Brain pericyte (primary cell): ENCODE results near the gene CKAP2L.

Source experiments
- DNase-seq: peaks from one replicate; pipeline ENCODE4 v3.0.0-alpha.2; 2012; ENCODE audit warnings: low read depth, low spot score

CKAP2L gene

GRCh38 chr2:112791693-112792230, 27.4 kb upstream of the CKAP2L start:
- no peak for DNase-seq

GRCh38 chr2:112791019-112791418, 26.6 kb upstream of the CKAP2L start:
- no peak for DNase-seq

- DNase-seq = no peak
These were observed 25.9 kb upstream of the CKAP2L start for GRCh38 chr2:112790305-112790704.

DNA sequence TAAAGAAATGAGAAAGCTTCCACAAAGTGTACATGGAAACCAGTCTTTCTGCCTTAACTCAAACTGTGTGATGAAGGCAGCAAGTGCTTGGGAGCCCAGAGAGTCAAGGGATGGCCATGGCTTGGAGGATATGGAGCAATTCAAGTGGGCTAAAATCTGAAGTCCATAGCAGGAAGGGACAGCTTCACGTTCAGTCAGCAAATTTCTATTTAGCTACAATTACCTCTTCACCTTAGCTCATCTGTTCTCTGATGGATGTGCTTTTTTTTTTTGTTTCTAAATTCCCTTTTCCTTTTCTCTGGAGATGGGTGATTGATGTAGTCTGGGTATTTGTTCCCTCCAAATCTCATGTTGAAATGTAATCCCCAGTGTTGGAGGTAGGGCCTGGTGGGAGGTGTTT, 24.8 kb upstream of the CKAP2L start:
- DNase-seq = no peak

DNA sequence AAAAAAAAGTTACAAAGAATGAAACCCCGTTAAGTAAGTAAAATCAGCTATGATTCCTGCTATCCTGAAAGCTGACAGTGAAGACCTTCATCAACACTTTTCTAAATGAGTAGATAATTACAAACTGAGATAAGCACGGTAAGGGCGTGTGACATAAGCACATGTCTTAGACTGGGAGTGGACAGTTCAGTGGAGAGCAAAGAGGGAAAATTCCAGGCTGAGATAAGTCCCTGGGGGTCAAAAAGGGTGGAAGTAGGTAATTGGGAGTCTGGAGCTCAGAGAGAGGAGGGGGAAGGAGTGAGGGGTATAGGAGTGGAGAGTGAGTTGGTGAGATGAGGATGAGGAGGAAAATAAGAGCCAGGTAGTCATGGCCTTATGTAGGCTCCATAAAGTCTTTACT, 24.2 kb upstream of the CKAP2L start:
- DNase-seq = no peak

- DNase-seq = no peak
These were observed 23.5 kb upstream of the CKAP2L start for GRCh38 chr2:112787729-112788393.

DNA sequence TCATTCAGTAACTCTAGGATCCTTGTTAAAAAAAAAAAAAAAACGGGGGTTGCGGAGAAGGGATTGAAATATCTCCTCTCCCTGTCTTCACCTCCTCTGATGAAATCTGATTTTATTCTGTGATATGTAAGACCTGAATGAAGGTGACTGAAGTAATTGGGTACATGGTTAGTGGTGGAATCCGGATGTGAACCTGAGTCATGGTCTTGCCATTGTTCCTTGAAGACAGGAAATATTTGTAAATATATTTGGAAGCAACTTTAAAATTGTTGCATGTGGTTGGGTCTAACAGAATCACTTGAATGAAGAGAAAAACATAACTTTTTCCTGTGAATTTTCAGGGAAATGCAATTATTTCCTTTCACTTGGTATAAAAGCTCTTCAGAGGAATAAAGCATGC, 22.9 kb upstream of the CKAP2L start:
- no peak for DNase-seq

- DNase-seq = no peak
These were observed 20.1 kb upstream of the CKAP2L start, which contains the start of gene IL1A for GRCh38 chr2:112784199-112785189. IL1A (minus strand) TSS chr2:112784493; CDS start chr2:112783770, 723 bp downstream.

DNA sequence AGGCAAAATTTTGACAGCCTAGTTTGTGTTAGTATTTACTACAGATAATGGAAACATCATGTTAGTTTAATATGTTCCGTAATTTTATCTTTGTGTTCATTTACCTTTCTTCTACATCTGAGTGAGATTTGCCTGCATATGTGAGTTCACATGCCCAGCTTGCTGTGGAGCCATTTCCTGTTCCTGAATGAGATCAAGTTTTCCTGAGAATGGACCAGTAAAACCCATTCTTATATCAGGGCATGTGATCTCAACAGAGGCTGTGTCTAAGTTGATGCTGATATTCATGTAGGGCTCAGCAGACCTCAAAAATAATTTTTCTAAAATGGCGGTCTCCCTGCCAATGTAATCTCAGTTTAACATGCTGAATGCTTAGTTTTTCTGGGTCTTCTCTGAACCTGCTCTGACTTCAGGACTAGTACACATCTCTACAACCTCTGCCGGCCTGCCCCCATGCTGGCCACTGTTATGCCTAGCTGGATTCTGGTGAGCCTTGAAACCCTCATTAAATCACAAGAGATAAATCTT, 18.8 kb upstream of the CKAP2L start:
- no peak for DNase-seq

- DNase-seq = no peak
These were observed 17.9 kb upstream of the CKAP2L start for GRCh38 chr2:112782234-112782799.

- DNase-seq = no peak
These were observed 15.2 kb upstream of the CKAP2L start for GRCh38 chr2:112779598-112779997.

- DNase-seq = no peak
These were observed 12.6 kb upstream of the CKAP2L start for GRCh38 chr2:112777036-112777435.

DNA sequence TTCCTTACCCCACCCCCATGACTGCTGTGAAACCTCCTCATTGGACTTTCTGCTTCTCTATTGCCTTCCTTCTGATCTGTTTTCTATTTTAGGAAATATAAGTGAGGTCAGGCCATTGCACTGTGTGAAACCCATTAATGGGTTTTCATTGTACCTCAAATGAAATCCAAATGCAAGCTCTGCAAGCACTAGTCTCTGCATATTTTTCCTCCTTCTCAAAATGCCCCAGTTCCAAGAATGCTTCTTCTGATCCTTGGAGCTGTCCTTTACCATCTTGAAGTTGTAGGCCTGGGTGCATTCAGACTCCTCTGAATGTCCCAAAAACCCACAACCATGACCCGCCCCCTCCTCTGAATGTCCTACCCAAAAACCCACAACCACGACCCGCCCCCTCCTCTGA, 11.7 kb upstream of the CKAP2L start:
- DNase-seq = no peak

GRCh38 chr2:112774536-112775285, 10.3 kb upstream of the CKAP2L start:
- DNase-seq = no peak

- no peak for DNase-seq
These were observed 9.1 kb upstream of the CKAP2L start for GRCh38 chr2:112773556-112773955.

DNA sequence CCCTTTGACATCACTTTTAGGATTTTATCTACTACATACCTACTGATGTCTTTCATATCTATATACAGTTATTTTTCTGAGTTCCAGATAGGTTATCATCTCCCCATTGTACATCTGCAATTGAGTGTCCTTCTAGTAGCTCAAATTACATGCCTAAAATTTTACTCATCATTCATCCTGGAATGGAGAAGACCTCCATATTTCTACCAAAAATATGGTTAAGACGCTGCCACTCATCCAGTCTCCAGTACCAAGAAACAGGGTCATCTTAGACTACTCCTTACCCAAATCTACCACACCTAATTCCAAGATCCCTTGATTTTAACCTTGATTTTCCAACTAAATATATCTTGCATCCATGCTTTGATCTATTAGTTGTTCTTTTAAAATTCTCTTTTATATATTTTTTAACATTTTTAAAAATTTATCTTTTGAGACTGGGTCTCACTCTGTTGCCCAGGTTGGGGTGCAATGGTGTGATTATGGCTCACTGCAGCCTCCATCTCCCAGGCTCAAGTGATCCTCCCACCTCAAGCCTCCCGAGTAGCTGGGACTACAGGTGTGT, 8.6 kb upstream of the CKAP2L start:
- no peak for DNase-seq

DNA sequence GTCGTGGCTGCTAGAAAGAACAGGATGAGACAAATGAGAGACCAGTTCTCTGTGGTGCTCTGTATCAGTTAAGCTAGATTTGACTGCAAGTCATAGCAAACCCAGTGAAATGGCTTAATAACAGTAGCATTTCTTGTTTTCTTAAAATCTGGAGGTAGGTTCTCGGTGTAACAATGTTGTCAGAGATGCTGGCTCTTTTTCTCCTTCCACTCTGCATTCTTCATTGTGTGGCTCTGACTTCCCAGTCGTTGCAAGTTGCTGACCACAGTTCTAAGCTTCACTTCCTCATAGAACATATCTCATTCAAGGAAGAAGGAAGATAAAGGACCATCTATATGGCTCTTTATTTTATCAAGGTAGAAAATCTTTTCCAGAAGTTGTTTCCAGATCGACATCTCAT, 7.9 kb upstream of the CKAP2L start:
- DNase-seq = no peak

GRCh38 chr2:112768432-112768831, 4.0 kb upstream of the CKAP2L start:
- DNase-seq = no peak

DNA sequence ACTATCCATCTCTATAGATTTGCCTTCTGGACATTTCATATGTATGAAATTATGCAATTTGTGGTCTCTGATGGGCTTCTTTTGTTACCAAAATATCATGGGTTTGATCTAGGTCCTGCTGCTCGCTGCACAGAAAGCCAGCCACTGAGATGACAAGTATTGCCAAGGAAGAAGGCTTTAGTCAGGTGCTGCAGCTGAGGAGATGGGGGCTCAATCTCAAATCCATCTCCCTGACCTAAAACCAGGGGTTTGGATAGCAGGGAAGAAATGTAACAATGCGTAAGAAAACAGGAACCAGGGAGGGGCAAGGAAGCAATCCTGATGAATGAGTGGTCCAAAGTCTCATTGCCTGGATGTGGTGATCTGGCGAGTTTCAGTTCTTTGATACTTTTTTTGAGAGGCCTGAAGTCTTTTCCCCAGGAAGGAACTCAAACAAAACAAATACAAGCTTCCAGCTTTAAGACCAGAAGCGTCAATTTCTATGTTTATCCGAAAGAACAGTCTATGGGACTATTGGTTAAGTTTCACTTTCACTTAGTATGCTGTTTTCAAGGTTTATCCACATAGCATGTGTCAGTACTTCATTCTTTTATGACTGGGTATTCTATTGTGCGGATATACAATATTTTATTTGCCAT, 3.4 kb upstream of the CKAP2L start:
- DNase-seq = no peak

GRCh38 chr2:112765251-112765650, 842 bp upstream of the CKAP2L start:
- no peak for DNase-seq
